Lung (tissue), 12 donors: Measurements from ENCODE around the gene ZXDC. TPM values are rescaled to one million over a fixed set of nuclear protein-coding genes. Genes with fewer than 3 reads are reported as not detected.
A peak's percentile ranks its signal among the peaks of the same experiment; 100 is the strongest.

ENCODE experiments used
- ATAC-seq: fragments of 200-7000 bp; cut with Tn5 transposase; one replicate; pipeline ENCODE4 v1.9.1; 2020; ENCODE audit warnings: moderate number of reproducible peaks; ENCODE audit not compliant: insufficient read depth, low FRiP score
- DNase-seq, 3 donors: peaks; one replicate each; pipeline ENCODE4 v3.0.0-alpha.2; 2013 to 2017
- H3K27ac ChIP-seq, 2 donors: one replicate each; pipeline ENCODE4 v1.5.1; 2013; ENCODE audit warnings: mild to moderate bottlenecking in 2 of 2, moderate library complexity in 2 of 2, control low read depth in 1 of 2, inconsistent platforms in 1 of 2, low read depth in 1 of 2, low read length in 1 of 2
- H3K27me3 ChIP-seq, 3 donors: one replicate each; pipeline ENCODE4 v1.5.1; 2013; ENCODE audit warnings: low read length in 2 of 3; ENCODE audit not compliant: control insufficient read depth in 3 of 3, insufficient read depth in 3 of 3
- H3K36me3 ChIP-seq, 4 donors: one replicate each; pipeline ENCODE4 v1.5.1; 2013; ENCODE audit warnings: low read length in 4 of 4, mild to moderate bottlenecking in 1 of 4, moderate library complexity in 1 of 4; ENCODE audit not compliant: control insufficient read depth in 4 of 4, insufficient read depth in 4 of 4
- H3K4me1 ChIP-seq, 5 donors: one replicate each; pipeline ENCODE4 v1.5.1; 2013; ENCODE audit warnings: low read length in 5 of 5, mild to moderate bottlenecking in 2 of 5, moderate library complexity in 1 of 5; ENCODE audit not compliant: control insufficient read depth in 5 of 5, insufficient read depth in 5 of 5
- H3K4me3 ChIP-seq: one replicate; pipeline ENCODE4 v1.5.1; 2013; ENCODE audit warnings: mild to moderate bottlenecking, control low read depth, moderate library complexity
- H3K9ac ChIP-seq, 2 donors: one replicate each; pipeline ENCODE4 v1.5.1; 2013; ENCODE audit warnings: low read length in 2 of 2, control low read depth in 1 of 2; ENCODE audit not compliant: insufficient read depth in 1 of 2
- H3K9me3 ChIP-seq, 4 donors: one replicate each; pipeline ENCODE4 v1.5.1; 2013; ENCODE audit warnings: low read length in 3 of 4, mild to moderate bottlenecking in 1 of 4, moderate library complexity in 1 of 4; ENCODE audit not compliant: control insufficient read depth in 4 of 4, insufficient read depth in 3 of 4
- WGBS, 2 donors: extraction: QIAGEN DNeasy Blood & Tissue Kit; methylation state at CpG; one replicate each; pipeline ENCODE4 v1.1.7; 2013; 5-methylcytosine and 5-hydroxymethylcytosine counted together
- polyA plus RNA-seq, 2 donors: library from polyadenylated mRNA; stranded (reverse); fragments of 200-250 nt; gene quantifications; one replicate each; pipeline ENCODE4 v1.2.1, GENCODE V29; 2013
- total RNA-seq, 2 donors: library from RNA; depleted of rRNA in 1 of 2; stranded (reverse); fragments of >200 nt in 1 of 2; gene quantifications; one replicate each; pipeline ENCODE4 v1.2.1, GENCODE V29; 2014 to 2021
- TF ChIP-seq, protein P1 (sequence below): IDR thresholded peaks from 2 replicates; pipeline ENCODE4 v1.5.1; 2012; ENCODE audit warnings: mild to moderate bottlenecking; ENCODE audit errors: control extremely low read depth, extremely low read depth
- donor health status: control.
- donor health status: control.
- donor health status: Bipolar disorder and iron deficiency.
- donor health status: healthy.
- donor health status: DM: yes; HTN: yes; CAD: no.

The ZXDC gene
- total and polyA plus RNA-seq, 4 donors: 12.9 to 49.5 (median 29.8) TPM

- H3K9ac ChIP-seq: no peak overlapping the region
- no peaks in the 10 kb centered on the region for H3K27me3 ChIP-seq
- no peak overlapping the region for H3K4me3 ChIP-seq
- no peaks in the 10 kb centered on the region for H3K9me3 ChIP-seq
- H3K27ac ChIP-seq: no peak overlapping the region
- peaks cover 0 to 16% (median 4%) of the 10 kb centered on the region in 5 donors for H3K4me1 ChIP-seq
- no peak for ATAC-seq
- DNase-seq: peak; percentile 20 to 37 (median 31)
- H3K36me3 ChIP-seq: no peaks in the 10 kb centered on the region
- WGBS, 2 donors: 82 to 85% methylated on average over 16 of the region's 16 CpGs
- TF ChIP-seq, protein P1, sequence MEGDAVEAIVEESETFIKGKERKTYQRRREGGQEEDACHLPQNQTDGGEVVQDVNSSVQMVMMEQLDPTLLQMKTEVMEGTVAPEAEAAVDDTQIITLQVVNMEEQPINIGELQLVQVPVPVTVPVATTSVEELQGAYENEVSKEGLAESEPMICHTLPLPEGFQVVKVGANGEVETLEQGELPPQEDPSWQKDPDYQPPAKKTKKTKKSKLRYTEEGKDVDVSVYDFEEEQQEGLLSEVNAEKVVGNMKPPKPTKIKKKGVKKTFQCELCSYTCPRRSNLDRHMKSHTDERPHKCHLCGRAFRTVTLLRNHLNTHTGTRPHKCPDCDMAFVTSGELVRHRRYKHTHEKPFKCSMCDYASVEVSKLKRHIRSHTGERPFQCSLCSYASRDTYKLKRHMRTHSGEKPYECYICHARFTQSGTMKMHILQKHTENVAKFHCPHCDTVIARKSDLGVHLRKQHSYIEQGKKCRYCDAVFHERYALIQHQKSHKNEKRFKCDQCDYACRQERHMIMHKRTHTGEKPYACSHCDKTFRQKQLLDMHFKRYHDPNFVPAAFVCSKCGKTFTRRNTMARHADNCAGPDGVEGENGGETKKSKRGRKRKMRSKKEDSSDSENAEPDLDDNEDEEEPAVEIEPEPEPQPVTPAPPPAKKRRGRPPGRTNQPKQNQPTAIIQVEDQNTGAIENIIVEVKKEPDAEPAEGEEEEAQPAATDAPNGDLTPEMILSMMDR: no peak
Observed at GRCh38 chr3:126481808-126482502, 6.3 kb upstream of the ZXDC start.

DNA sequence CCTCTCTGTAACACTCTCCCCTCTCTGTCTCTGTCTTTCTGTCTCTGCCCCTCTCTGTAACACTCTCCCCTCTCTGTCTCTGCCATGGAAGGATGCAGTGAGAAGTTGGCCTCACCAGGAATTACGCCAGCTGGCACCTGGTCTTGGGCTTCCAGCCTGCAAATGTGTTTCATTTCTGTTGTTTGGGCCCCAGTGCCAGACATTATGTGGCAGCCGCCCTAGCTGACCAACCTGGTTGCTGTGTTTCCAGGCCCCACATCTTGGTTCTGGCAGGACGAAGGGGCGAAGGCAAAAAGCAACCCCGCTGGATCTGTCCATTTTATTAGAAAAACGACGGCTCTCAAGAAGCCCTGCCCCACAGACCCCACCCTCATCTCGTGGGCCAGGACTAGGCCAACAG, 5.2 kb upstream of the ZXDC start:
- Histone ChIP-seq H3K4me3 (no peak overlapping the region), H3K27me3 (no peaks in the 10 kb centered on the region), H3K27ac (no peak overlapping the region), H3K4me1 (peaks cover 2 to 16% (median 4%) of the 10 kb centered on the region in 5 donors), H3K9ac (no peak overlapping the region), H3K9me3 (no peaks in the 10 kb centered on the region), H3K36me3 (no peaks in the 10 kb centered on the region)
- 83 to 92% methylated on average over 8 of the region's 8 CpGs for WGBS, 2 donors
- ATAC-seq (no peak), DNase-seq (no peak)
- TF ChIP-seq, protein P1: no peak

- TF ChIP-seq, protein P1: no peak
- Histone ChIP-seq H3K27ac (no peak overlapping the region), H3K9me3 (no peaks in the 10 kb centered on the region), H3K9ac (no peak overlapping the region), H3K36me3 (no peaks in the 10 kb centered on the region), H3K4me3 (no peak overlapping the region), H3K4me1 (peaks cover 2 to 16% (median 4%) of the 10 kb centered on the region in 5 donors), H3K27me3 (no peaks in the 10 kb centered on the region)
- ATAC-seq: no peak
- no peak for DNase-seq
- WGBS, 2 donors: 81 to 90% methylated on average over 5 of the region's 5 CpGs
Observed at GRCh38 chr3:126480206-126480605, 4.5 kb upstream of the ZXDC start.
